SK-N-DZ (cell line): ENCODE results near the gene DUSP12.

Source experiments
- small RNA-seq, 2 experiments: library from RNA; depleted of rRNA; stranded (forward); fragments of <200 nt; gene quantifications; one replicate each; pipeline ENCODE3, GENCODE V24; 2014

The DUSP12 gene

Small RNA genes within 50 kb of the gene (small RNA-seq; reads per million reads assigned to genes)
- gene RN7SL466P: 0 to 0.13 reads per million in 2 experiments
